Endothelial cell of umbilical vein (primary cell): ENCODE data around the gene P2RX3. TPM values are rescaled to one million over a fixed set of nuclear protein-coding genes. Genes with fewer than 3 reads are reported as not detected.

Experiments
- BruUV-seq: library from RNA; stranded (reverse); fragments of 400-500 nt; replicated peaks from 2 replicates; lab custom pipeline; 2021; lab: Mats Ljungman, UMichigan
- CTCF ChIA-PET: fragments of 300-600, 350-600 bp; sonication (Branson Sonifier 250); formaldehyde crosslinking; loops from one replicate; lab custom pipeline; 2021; ENCODE audit warnings: antibody characterized with exemption, inconsistent platforms; lab: Charles Lee
- POLR2A ChIA-PET: fragments of 300-600, 350-600 bp; sonication (Branson Sonifier 250); formaldehyde crosslinking; loops from one replicate; lab custom pipeline; 2021; ENCODE audit warnings: antibody characterized with exemption, inconsistent platforms; lab: Charles Lee
- DNase-seq: peaks from one replicate; pipeline ENCODE4 v3.0.0-alpha.2; 2011; ENCODE audit warnings: low read depth, low spot score
- FAIRE-seq: peaks from 2 replicates; lab custom pipeline; 2011; peaks lifted over from hg19 to GRCh38; lab: Jason Lieb, UNC
- H2AFZ ChIP-seq: 2 replicates; pipeline ENCODE4 v1.6.0; 2012; ENCODE audit warnings: low read depth, low read length, control low read depth, inconsistent platforms
- H3K27ac ChIP-seq: 2 replicates; pipeline ENCODE4 v1.5.1; 2011; ENCODE audit warnings: low read depth, mild to moderate bottlenecking, control low read depth, low read length, moderate library complexity; ENCODE audit not compliant: insufficient read depth
- H3K27me3 ChIP-seq, 2 experiments: 2 replicates each; pipeline versions ENCODE4 v1.6.0 to v1.6.1; 2011; ENCODE audit warnings: low read length in 2 of 2, mixed read lengths in 1 of 2; ENCODE audit not compliant: control insufficient read depth in 2 of 2, insufficient read depth in 2 of 2
- H3K36me3 ChIP-seq, 2 experiments: 2 replicates in 1 of 2; 3 replicates in 1 of 2; pipeline ENCODE4 v1.5.1; 2011; ENCODE audit warnings: low read length in 2 of 2, mild to moderate bottlenecking in 1 of 2, moderate library complexity in 1 of 2; ENCODE audit not compliant: control insufficient read depth in 2 of 2, insufficient read depth in 2 of 2; ENCODE audit errors: extremely low read depth in 1 of 2
- H3K4me1 ChIP-seq: 3 replicates; pipeline ENCODE4 v1.5.1; 2011; ENCODE audit warnings: mild to moderate bottlenecking, low read length; ENCODE audit not compliant: control insufficient read depth, insufficient read depth; ENCODE audit errors: extremely low read depth
- H3K4me2 ChIP-seq: 2 replicates; pipeline ENCODE4 v1.6.1; 2011; ENCODE audit warnings: low read length, control low read depth, mixed read lengths; ENCODE audit not compliant: insufficient read depth
- H3K4me3 ChIP-seq, 3 experiments: fragments of 200-600 bp in 1 of 3; sonication (generic), shearing (Covaris generic) in 1 of 3; replicated peaks in 1 of 3; 2 replicates each; pipeline ENCODE4 v1.5.1; 2011 to 2016; ENCODE audit warnings: control low read depth in 3 of 3, low read length in 3 of 3, mild to moderate bottlenecking in 2 of 3, inconsistent platforms in 1 of 3, low read depth in 1 of 3, moderate library complexity in 1 of 3; ENCODE audit not compliant: insufficient read depth in 1 of 3
- H3K79me2 ChIP-seq: 2 replicates; pipeline ENCODE4 v1.6.0; 2012; ENCODE audit warnings: low read length, inconsistent platforms; ENCODE audit not compliant: control insufficient read depth, insufficient read depth
- H3K9ac ChIP-seq: replicated peaks from 2 replicates; pipeline ENCODE3; 2011; ENCODE audit warnings: low read length, control low read depth; ENCODE audit not compliant: insufficient read depth; ENCODE audit errors: extremely low read depth
- H3K9me1 ChIP-seq: replicated peaks from 3 replicates; pipeline ENCODE4 v1.6.0; 2011; ENCODE audit warnings: mild to moderate bottlenecking, low read length; ENCODE audit not compliant: control insufficient read depth, insufficient read depth; ENCODE audit errors: extremely low read depth
- H3K9me3 ChIP-seq: replicated peaks from 2 replicates; pipeline ENCODE4 v1.5.1; 2012; ENCODE audit warnings: low read length, inconsistent platforms; ENCODE audit not compliant: control insufficient read depth, insufficient read depth
- H4K20me1 ChIP-seq: replicated peaks from 2 replicates; pipeline ENCODE3; 2011; ENCODE audit warnings: mild to moderate bottlenecking, low read length; ENCODE audit not compliant: control insufficient read depth, insufficient read depth; ENCODE audit errors: extremely low read depth
- EZH2 ChIP-seq: IDR thresholded peaks from 2 replicates; pipeline ENCODE4 v1.6.1; 2012; ENCODE audit warnings: borderline replicate concordance, low read depth, mild to moderate bottlenecking, moderate library complexity, low read length, inconsistent platforms; ENCODE audit not compliant: severe bottlenecking
- FOS ChIP-seq: IDR thresholded peaks from 2 replicates; pipeline ENCODE4 v1.6.1; 2011; ENCODE audit warnings: mild to moderate bottlenecking, low read length, moderate library complexity, borderline replicate concordance; ENCODE audit not compliant: insufficient read depth
- GATA2 ChIP-seq: IDR thresholded peaks from 2 replicates; pipeline ENCODE4 v1.7.0; 2011; ENCODE audit warnings: low read depth, mild to moderate bottlenecking, moderate library complexity, mixed read lengths, low read length; ENCODE audit not compliant: insufficient read length, insufficient read depth
- JUN ChIP-seq: IDR thresholded peaks from 2 replicates; pipeline ENCODE4 v1.6.1; 2011; ENCODE audit warnings: borderline replicate concordance, low read depth; ENCODE audit not compliant: insufficient read length, insufficient read depth
- MYC ChIP-seq: IDR thresholded peaks from one replicate; pipeline ENCODE4 v1.6.1; 2011; ENCODE audit warnings: mild to moderate bottlenecking, low read depth, low read length
- POLR2A ChIP-seq: IDR thresholded peaks from 2 replicates; pipeline ENCODE4 v1.6.1; 2012; ENCODE audit warnings: low read depth, mild to moderate bottlenecking, control low read depth, low read length
- POLR2AphosphoS5 ChIP-seq: IDR thresholded peaks from 2 replicates; pipeline ENCODE4 v1.6.1; 2012; ENCODE audit warnings: low read depth, mild to moderate bottlenecking, control low read depth, low read length, moderate library complexity; ENCODE audit not compliant: insufficient read depth
- dilution Hi-C: fragments of 300-500 bp; cut with MboI; formaldehyde crosslinking; loops from one replicate; pipeline ENCODE4 v1.15.0; 2019; ENCODE audit warnings: low sequenced_read_pairs; ENCODE audit not compliant: extremely low pct_ligation_motif_present
- intact Hi-C: fragments of 100-400 bp; cut with micrococcal nuclease; formaldehyde crosslinking; loops from one replicate; pipeline ENCODE4 v1.10.0; 2022
- polyA plus RNA-seq, 4 experiments: library from polyadenylated mRNA; depleted of rRNA in 3 of 4; stranded (reverse) in 3 of 4; unstranded in 1 of 4; fragments of >200 nt; gene quantifications; 2 replicates each; pipeline versions ENCODE4 v1.2.1 to v1.2.3, GENCODE V29; 2011 to 2012; ENCODE audit warnings: missing spikeins in 1 of 4
- total RNA-seq: library from RNA; stranded (reverse); gene quantifications from 2 replicates; pipeline ENCODE4 v1.2.3, GENCODE V29; 2021
- TF ChIP-seq, protein P1 (sequence below): IDR thresholded peaks from 2 replicates; pipeline ENCODE4 v1.6.1; 2011; ENCODE audit not compliant: insufficient read depth, insufficient read length
- TF ChIP-seq, protein P2 (sequence below), 2 donors: IDR thresholded peaks; 1 replicate in 1 of 2; 2 replicates in 1 of 2; pipeline ENCODE4 v1.5.1; 2011; ENCODE audit warnings: low read length in 2 of 2, mild to moderate bottlenecking in 2 of 2, moderate library complexity in 2 of 2, control low read depth in 1 of 2, inconsistent platforms in 1 of 2, low read depth in 1 of 2; ENCODE audit not compliant: insufficient read depth in 1 of 2; ENCODE audit errors: extremely low read depth in 1 of 2

P2RX3 gene
- total and polyA plus RNA-seq, 2 donors (not counting 3 experiments of a cell fraction or from before 2014, with no cell fraction given): not detected

DNA sequence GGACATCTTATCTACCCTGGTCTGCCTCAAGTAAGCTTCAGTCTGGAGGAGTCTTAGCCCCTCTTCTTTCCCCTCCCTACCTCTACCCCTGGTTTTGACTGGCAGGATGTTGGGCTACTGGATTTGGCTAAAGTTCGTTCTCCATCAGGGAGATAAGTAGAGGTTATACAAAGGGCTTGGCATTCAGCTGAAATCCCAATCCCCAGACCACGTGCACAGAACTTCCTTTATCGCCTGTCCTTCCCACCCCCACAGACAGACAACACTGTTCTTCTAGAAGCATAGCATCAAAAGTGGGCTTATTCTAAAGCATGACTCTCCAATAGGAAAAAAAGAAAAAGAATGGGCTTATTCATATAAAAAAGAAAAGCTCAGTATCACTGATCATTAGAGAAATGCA, 35.0 kb downstream of the P2RX3 start:
- intact Hi-C loops (no loop called here), dilution Hi-C loops (no loop called here)
- Histone ChIP-seq H3K36me3 (no peaks in the 10 kb centered on the region), H3K4me1 (no peaks in the 10 kb centered on the region), H2AFZ (no peak overlapping the region), H4K20me1 (no peaks in the 10 kb centered on the region), H3K9me1 (no peaks in the 10 kb centered on the region), H3K9me3 (no peaks in the 10 kb centered on the region), H3K4me2 (no peak overlapping the region), H3K79me2 (no peaks in the 10 kb centered on the region), H3K27me3 (no peaks in the 10 kb centered on the region), H3K9ac (no peak overlapping the region), H3K27ac (no peak overlapping the region), H3K4me3 (no peak overlapping the region)
- no peak for TF ChIP-seq EZH2
- TF ChIP-seq GATA2: no peak
- no peak for TF ChIP-seq POLR2AphosphoS5
- TF ChIP-seq, protein P1, sequence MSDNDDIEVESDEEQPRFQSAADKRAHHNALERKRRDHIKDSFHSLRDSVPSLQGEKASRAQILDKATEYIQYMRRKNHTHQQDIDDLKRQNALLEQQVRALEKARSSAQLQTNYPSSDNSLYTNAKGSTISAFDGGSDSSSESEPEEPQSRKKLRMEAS: no peak
- no peak for TF ChIP-seq MYC
- no peak for TF ChIP-seq JUN
- TF ChIP-seq FOS: no peak
- TF ChIP-seq, protein P2, sequence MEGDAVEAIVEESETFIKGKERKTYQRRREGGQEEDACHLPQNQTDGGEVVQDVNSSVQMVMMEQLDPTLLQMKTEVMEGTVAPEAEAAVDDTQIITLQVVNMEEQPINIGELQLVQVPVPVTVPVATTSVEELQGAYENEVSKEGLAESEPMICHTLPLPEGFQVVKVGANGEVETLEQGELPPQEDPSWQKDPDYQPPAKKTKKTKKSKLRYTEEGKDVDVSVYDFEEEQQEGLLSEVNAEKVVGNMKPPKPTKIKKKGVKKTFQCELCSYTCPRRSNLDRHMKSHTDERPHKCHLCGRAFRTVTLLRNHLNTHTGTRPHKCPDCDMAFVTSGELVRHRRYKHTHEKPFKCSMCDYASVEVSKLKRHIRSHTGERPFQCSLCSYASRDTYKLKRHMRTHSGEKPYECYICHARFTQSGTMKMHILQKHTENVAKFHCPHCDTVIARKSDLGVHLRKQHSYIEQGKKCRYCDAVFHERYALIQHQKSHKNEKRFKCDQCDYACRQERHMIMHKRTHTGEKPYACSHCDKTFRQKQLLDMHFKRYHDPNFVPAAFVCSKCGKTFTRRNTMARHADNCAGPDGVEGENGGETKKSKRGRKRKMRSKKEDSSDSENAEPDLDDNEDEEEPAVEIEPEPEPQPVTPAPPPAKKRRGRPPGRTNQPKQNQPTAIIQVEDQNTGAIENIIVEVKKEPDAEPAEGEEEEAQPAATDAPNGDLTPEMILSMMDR (IDR thresholded peaks at IDR 0.05; ENCODE audit: extremely low read depth in 1 of 2, insufficient read depth in 1 of 2, low read depth in 1 of 2, low read length in 2 of 2): no peak
- TF ChIP-seq POLR2A: no peak
- DNase-seq (no peak), FAIRE-seq (no peak)
- ChIA-PET POLR2A (no interaction called here), CTCF (interaction anchor here (1.2 kb wide), 1 partner anchor 20 kb away, joined by 4 read pairs; no protein-coding TSS in a partner anchor)
- BruUV-seq: no TSS peak
